ENCODE measurements around the gene COCH.

COCH gene

DNA sequence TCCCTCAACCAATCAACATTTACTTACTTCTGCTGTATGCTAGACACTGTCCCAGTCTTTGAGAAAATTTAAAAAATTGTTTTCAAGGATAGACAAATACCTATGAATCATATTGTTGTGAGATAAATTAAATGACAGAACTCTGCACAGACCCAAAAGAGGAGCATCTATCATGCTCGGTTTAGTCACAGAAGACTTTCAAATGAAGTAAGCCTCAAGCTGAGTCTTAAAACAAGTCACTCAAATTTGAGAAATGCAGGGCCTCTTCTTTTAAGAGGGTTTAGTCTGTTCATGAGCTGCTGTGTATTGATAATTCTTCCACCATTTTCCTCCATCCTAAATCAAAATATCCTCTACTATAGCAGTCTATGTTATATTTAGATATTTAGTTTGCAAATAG is 24.4 kb upstream of the COCH start:
- DNase-seq = no peak
- 0 out of 2 replicates have a peak, but pooled peaks cover 2% of the 10 kb centered on the region for H3F3A ChIP-seq (ENCODE audit: insufficient read depth, low read length)
- no peaks in the 10 kb centered on the region for H3K79me2 ChIP-seq (ENCODE audit: low read length)
- H3K4me1 ChIP-seq (ENCODE audit: low read length) = peaks cover 10% of the 10 kb centered on the region; the same call in 1 of the 2 replicates
- H3K4me2 ChIP-seq (ENCODE audit: low read depth, low read length) = no peak overlapping the region; the same call in 1 of the 2 replicates
- no peak for TF ChIP-seq EZH2phosphoT487 (IDR thresholded peaks at IDR 0.05; ENCODE audit: low read length)
- TF ChIP-seq, protein P1, sequence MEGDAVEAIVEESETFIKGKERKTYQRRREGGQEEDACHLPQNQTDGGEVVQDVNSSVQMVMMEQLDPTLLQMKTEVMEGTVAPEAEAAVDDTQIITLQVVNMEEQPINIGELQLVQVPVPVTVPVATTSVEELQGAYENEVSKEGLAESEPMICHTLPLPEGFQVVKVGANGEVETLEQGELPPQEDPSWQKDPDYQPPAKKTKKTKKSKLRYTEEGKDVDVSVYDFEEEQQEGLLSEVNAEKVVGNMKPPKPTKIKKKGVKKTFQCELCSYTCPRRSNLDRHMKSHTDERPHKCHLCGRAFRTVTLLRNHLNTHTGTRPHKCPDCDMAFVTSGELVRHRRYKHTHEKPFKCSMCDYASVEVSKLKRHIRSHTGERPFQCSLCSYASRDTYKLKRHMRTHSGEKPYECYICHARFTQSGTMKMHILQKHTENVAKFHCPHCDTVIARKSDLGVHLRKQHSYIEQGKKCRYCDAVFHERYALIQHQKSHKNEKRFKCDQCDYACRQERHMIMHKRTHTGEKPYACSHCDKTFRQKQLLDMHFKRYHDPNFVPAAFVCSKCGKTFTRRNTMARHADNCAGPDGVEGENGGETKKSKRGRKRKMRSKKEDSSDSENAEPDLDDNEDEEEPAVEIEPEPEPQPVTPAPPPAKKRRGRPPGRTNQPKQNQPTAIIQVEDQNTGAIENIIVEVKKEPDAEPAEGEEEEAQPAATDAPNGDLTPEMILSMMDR (IDR thresholded peaks at IDR 0.05; ENCODE audit: low read length) = no peak
- no peak for TF ChIP-seq EZH2 (optimal IDR thresholded peaks at IDR 0.05; ENCODE audit: low read depth, low read length)
- no peaks in the 10 kb centered on the region for H3K9me3 ChIP-seq (replicated peaks; ENCODE audit: insufficient read depth, low read length)
- no peaks in the 10 kb centered on the region for H3K36me3 ChIP-seq (replicated peaks; ENCODE audit: insufficient read depth, low read length)
- no peaks in the 10 kb centered on the region for H4K20me1 ChIP-seq (ENCODE audit: insufficient read depth, low read length)
- H3K9me2 ChIP-seq (replicated peaks; ENCODE audit: insufficient read depth, low read length) = no peaks in the 10 kb centered on the region
- H3K27ac ChIP-seq (ENCODE audit: low read length) = no peak overlapping the region
- H3K9ac ChIP-seq (ENCODE audit: low read length) = no peak overlapping the region
- H3K27me3 ChIP-seq (replicated peaks; ENCODE audit: insufficient read depth, low read length) = no peaks in the 10 kb centered on the region
- H3K4me3 ChIP-seq (ENCODE audit: low read length) = no peak overlapping the region
- no peak overlapping the region for H2AFZ ChIP-seq (ENCODE audit: low read length)

DNA sequence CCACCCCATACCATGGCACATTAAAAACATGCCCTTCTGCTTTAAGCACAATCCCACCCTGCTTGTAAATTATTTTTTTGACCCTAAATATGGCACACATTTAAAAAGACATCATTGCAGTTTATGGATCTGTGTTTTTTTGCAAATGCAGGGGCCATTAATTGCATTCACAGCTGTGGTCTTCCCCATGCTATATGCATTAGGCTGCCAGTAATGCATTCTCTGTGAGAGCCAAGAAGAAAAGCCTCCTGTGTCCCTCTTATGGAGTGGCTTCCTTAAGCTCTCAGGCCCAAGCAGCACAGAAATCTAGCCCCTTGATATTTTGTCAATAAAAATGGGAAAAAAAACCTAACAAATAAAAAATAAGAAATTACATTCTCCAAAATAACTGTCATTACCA is 20.4 kb upstream of the COCH start:
- Histone ChIP-seq H3K27me3 (replicated peaks; ENCODE audit: insufficient read depth, low read length) (no peaks in the 10 kb centered on the region), H3K4me1 (ENCODE audit: low read length) (peaks cover 7% of the 10 kb centered on the region; the same call in 1 of the 2 replicates), H3K4me2 (ENCODE audit: low read depth, low read length) (no peak overlapping the region), H3K9ac (ENCODE audit: low read length) (no peak overlapping the region), H2AFZ (ENCODE audit: low read length) (no peak overlapping the region), H3K9me2 (replicated peaks; ENCODE audit: insufficient read depth, low read length) (no peaks in the 10 kb centered on the region), H3F3A (ENCODE audit: insufficient read depth, low read length) (0 out of 2 replicates have a peak, but pooled peaks cover 2% of the 10 kb centered on the region), H3K36me3 (replicated peaks; ENCODE audit: insufficient read depth, low read length) (no peaks in the 10 kb centered on the region), H3K4me3 (ENCODE audit: low read length) (no peak overlapping the region), H3K9me3 (replicated peaks; ENCODE audit: insufficient read depth, low read length) (no peaks in the 10 kb centered on the region), H3K27ac (ENCODE audit: low read length) (no peak overlapping the region), H4K20me1 (ENCODE audit: insufficient read depth, low read length) (no peaks in the 10 kb centered on the region), H3K79me2 (ENCODE audit: low read length) (no peaks in the 10 kb centered on the region)
- no peak for TF ChIP-seq EZH2 (optimal IDR thresholded peaks at IDR 0.05; ENCODE audit: low read depth, low read length)
- no peak for TF ChIP-seq EZH2phosphoT487 (IDR thresholded peaks at IDR 0.05; ENCODE audit: low read length)
- TF ChIP-seq, protein P1 (IDR thresholded peaks at IDR 0.05; ENCODE audit: low read length) = no peak
- no peak for DNase-seq

DNA sequence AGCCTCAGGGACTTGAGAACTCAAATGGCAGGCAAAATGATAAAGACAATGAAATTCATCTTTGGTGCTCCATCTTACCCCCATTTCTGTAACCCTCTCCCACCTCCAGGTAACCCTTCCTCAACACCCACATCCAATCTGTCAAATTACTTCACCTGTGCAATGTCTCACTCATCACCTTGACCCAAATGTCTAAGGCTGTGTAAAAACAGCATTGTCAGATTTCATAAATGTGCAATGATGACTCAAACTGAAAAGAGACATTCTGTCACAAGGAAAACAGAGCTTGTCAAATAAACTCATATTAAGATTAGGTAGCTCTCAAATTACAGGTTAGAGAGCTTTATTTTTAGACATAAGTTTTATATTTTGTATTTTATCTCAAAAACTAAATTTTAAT is 19.9 kb upstream of the COCH start:
- Histone ChIP-seq H3K9me3 (replicated peaks; ENCODE audit: insufficient read depth, low read length) (no peaks in the 10 kb centered on the region), H3K9ac (ENCODE audit: low read length) (no peak overlapping the region), H2AFZ (ENCODE audit: low read length) (no peak overlapping the region), H3K9me2 (replicated peaks; ENCODE audit: insufficient read depth, low read length) (no peaks in the 10 kb centered on the region), H3K4me2 (ENCODE audit: low read depth, low read length) (no peak overlapping the region), H3K27ac (ENCODE audit: low read length) (no peak overlapping the region), H3K79me2 (ENCODE audit: low read length) (no peaks in the 10 kb centered on the region), H3K27me3 (replicated peaks; ENCODE audit: insufficient read depth, low read length) (no peaks in the 10 kb centered on the region), H4K20me1 (ENCODE audit: insufficient read depth, low read length) (no peaks in the 10 kb centered on the region), H3K4me3 (ENCODE audit: low read length) (no peak overlapping the region), H3F3A (ENCODE audit: insufficient read depth, low read length) (no peaks in the 10 kb centered on the region), H3K36me3 (replicated peaks; ENCODE audit: insufficient read depth, low read length) (no peaks in the 10 kb centered on the region), H3K4me1 (ENCODE audit: low read length) (0 out of 2 replicates have a peak, but pooled peaks cover 3% of the 10 kb centered on the region)
- TF ChIP-seq EZH2 (optimal IDR thresholded peaks at IDR 0.05; ENCODE audit: low read depth, low read length) = no peak
- TF ChIP-seq EZH2phosphoT487 (IDR thresholded peaks at IDR 0.05; ENCODE audit: low read length) = no peak
- TF ChIP-seq, protein P1 (IDR thresholded peaks at IDR 0.05; ENCODE audit: low read length) = no peak
- DNase-seq = no peak

Data from MM.1S (cell line).